HUES64 (cell line): ENCODE measurements around the gene PCDHGA10. TPM values are rescaled to one million over a fixed set of nuclear protein-coding genes. Genes with fewer than 3 reads are reported as not detected.
A peak's percentile ranks its signal among the peaks of the same experiment; 100 is the strongest.
"Not testable (repeated sequence)": the region's sequence is repeated elsewhere in the genome, so short reads cannot be mapped to it uniquely, and the experiment has no call there.

ENCODE experiments used
- H3K27ac ChIP-seq: 2 replicates; pipeline ENCODE4 v1.7.0; 2013; ENCODE audit warnings: low read depth, low read length, inconsistent platforms
- H3K27me3 ChIP-seq: 2 replicates; pipeline ENCODE4 v1.6.1; 2013; ENCODE audit warnings: mild to moderate bottlenecking, low read length; ENCODE audit not compliant: insufficient read depth
- H3K36me3 ChIP-seq: 2 replicates; pipeline ENCODE4 v1.6.1; 2013; ENCODE audit warnings: mild to moderate bottlenecking, low read length; ENCODE audit not compliant: insufficient read depth
- H3K4me1 ChIP-seq: 2 replicates; pipeline ENCODE4 v1.6.1; 2013; ENCODE audit warnings: mild to moderate bottlenecking, low read length, moderate library complexity; ENCODE audit not compliant: insufficient read depth
- H3K4me3 ChIP-seq: 2 replicates; pipeline ENCODE4 v1.5.1; 2013; ENCODE audit warnings: mild to moderate bottlenecking, low read length, moderate library complexity
- H3K9ac ChIP-seq: 2 replicates; pipeline ENCODE4 v1.6.1; 2013; ENCODE audit warnings: mild to moderate bottlenecking, low read depth, low read length
- H3K9me3 ChIP-seq: 2 replicates; pipeline ENCODE4 v1.6.1; 2013; ENCODE audit warnings: low read depth, low read length; ENCODE audit not compliant: insufficient read depth
- WGBS: fragments of 150-250, 120-280 bp; methylation state at CpG from one replicate; pipeline ENCODE4 v1.1.7; 2013; ENCODE audit warnings: missing lambda C conversion rate; 5-methylcytosine and 5-hydroxymethylcytosine counted together
- polyA plus RNA-seq, 2 experiments: library from polyadenylated mRNA; stranded (reverse); fragments of 50-300 nt; gene quantifications; one replicate each; pipeline ENCODE4 v1.2.3, GENCODE V29; 2013

The PCDHGA10 gene
- polyA plus RNA-seq (2013, experiment 1 of 2): 8.2 TPM
- 8.7 TPM for polyA plus RNA-seq (2013, experiment 2 of 2)

GRCh38 chr5:141412854-141413539, at the start of gene PCDHGA10:
Gene PCDHGA10, plus strand, starts transcription at chr5:141412987. Its CDS starts 189 bp downstream, at chr5:141413176.
- peak within 1 kb of the TSS; percentile 71 for H3K9ac ChIP-seq
- 85% methylated on average over 31 of the region's 31 CpGs for WGBS
- peaks cover 10% of the 10 kb centered on the region for H3K27me3 ChIP-seq
- peaks cover 21% of the 10 kb centered on the region; the same call in 1 of the 2 replicates for H3K9me3 ChIP-seq
- no peak within 1 kb of the TSS for H3K27ac ChIP-seq
- peak within 1 kb of the TSS; percentile 77 for H3K4me3 ChIP-seq
- peaks cover 3% of the 10 kb centered on the region; the same call in 1 of the 2 replicates for H3K36me3 ChIP-seq
- H3K4me1 ChIP-seq: no peaks in the 10 kb centered on the region

GRCh38 chr5:141363952-141364660, 48.7 kb upstream of the PCDHGA10 start, which contains the start of gene PCDHGA5:
Gene PCDHGA5, plus strand, starts transcription at chr5:141364162. Its CDS starts 169 bp downstream, at chr5:141364331.
- 97% methylated on average over 33 of the region's 34 CpGs for WGBS
- peaks cover 64% of the 10 kb centered on the region for H3K9me3 ChIP-seq
- no peak within 1 kb of the TSS for H3K4me3 ChIP-seq
- H3K27me3 ChIP-seq: no peaks in the 10 kb centered on the region
- H3K4me1 ChIP-seq: 0 out of 2 replicates have a peak, but pooled peaks cover 6% of the 10 kb centered on the region
- peaks cover 7% of the 10 kb centered on the region; the same call in 1 of the 2 replicates for H3K36me3 ChIP-seq
- H3K27ac ChIP-seq: no peak within 1 kb of the TSS
- H3K9ac ChIP-seq: no peak within 1 kb of the TSS

- no peak overlapping the region for H3K4me3 ChIP-seq
- H3K9me3 ChIP-seq: peaks cover 71% of the 10 kb centered on the region
- H3K36me3 ChIP-seq: 0 out of 2 replicates have a peak, but pooled peaks cover 3% of the 10 kb centered on the region
- 97% methylated on average over 46 of the region's 46 CpGs for WGBS
- H3K9ac ChIP-seq: no peak overlapping the region
- H3K4me1 ChIP-seq: 0 out of 2 replicates have a peak, but pooled peaks cover 6% of the 10 kb centered on the region
- no peak overlapping the region for H3K27ac ChIP-seq
- H3K27me3 ChIP-seq: no peaks in the 10 kb centered on the region
These were observed 46.5 kb upstream of the PCDHGA10 start for GRCh38 chr5:141366016-141366896.

GRCh38 chr5:141369994-141370848, 42.6 kb upstream of the PCDHGA10 start, which contains the start of gene PCDHGB3:
Gene PCDHGB3, plus strand, starts transcription at chr5:141370242. Its CDS starts 153 bp downstream, at chr5:141370395.
- Histone ChIP-seq H3K9ac (no peak within 1 kb of the TSS), H3K9me3 (peaks cover 74% of the 10 kb centered on the region), H3K36me3 (no peaks in the 10 kb centered on the region), H3K27me3 (no peaks in the 10 kb centered on the region), H3K4me3 (no peak within 1 kb of the TSS), H3K4me1 (no peaks in the 10 kb centered on the region), H3K27ac (no peak within 1 kb of the TSS)
- 94% methylated on average over 32 of the region's 32 CpGs for WGBS

- no peaks in the 10 kb centered on the region for H3K36me3 ChIP-seq
- no peak overlapping the region for H3K4me3 ChIP-seq
- H3K27me3 ChIP-seq: no peaks in the 10 kb centered on the region
- no peaks in the 10 kb centered on the region for H3K4me1 ChIP-seq
- WGBS: 96% methylated on average over 69 of the region's 69 CpGs
- peaks cover 68% of the 10 kb centered on the region for H3K9me3 ChIP-seq
- H3K27ac ChIP-seq: no peak overlapping the region
- H3K9ac ChIP-seq: no peak overlapping the region
These were observed 41.0 kb upstream of the PCDHGA10 start for GRCh38 chr5:141371572-141372475.

- peaks cover 67% of the 10 kb centered on the region for H3K9me3 ChIP-seq
- no peaks in the 10 kb centered on the region for H3K36me3 ChIP-seq
- 96% methylated on average over 27 of the region's 27 CpGs for WGBS
- H3K9ac ChIP-seq: no peak within 1 kb of the TSS
- no peaks in the 10 kb centered on the region for H3K27me3 ChIP-seq
- no peaks in the 10 kb centered on the region for H3K4me1 ChIP-seq
- no peak within 1 kb of the TSS for H3K27ac ChIP-seq
- H3K4me3 ChIP-seq: peak within 1 kb of the TSS; percentile 24; the same call in 1 of the 2 replicates
These were observed 39.0 kb upstream of the PCDHGA10 start, which contains the start of gene PCDHGA6 for GRCh38 chr5:141373673-141374317. Gene PCDHGA6, plus strand, starts transcription at chr5:141373891. Its CDS starts 193 bp downstream, at chr5:141374084.

GRCh38 chr5:141374627-141375026, 38.2 kb upstream of the PCDHGA10 start:
- Histone ChIP-seq H3K9me3 (peaks cover 64% of the 10 kb centered on the region), H3K4me1 (no peaks in the 10 kb centered on the region), H3K36me3 (no peaks in the 10 kb centered on the region), H3K27ac (no peak overlapping the region), H3K4me3 (no peak overlapping the region), H3K27me3 (no peaks in the 10 kb centered on the region), H3K9ac (no peak overlapping the region)
- 97% methylated on average over 14 of the region's 14 CpGs for WGBS

GRCh38 chr5:141375444-141376155, 37.2 kb upstream of the PCDHGA10 start:
- H3K27me3 ChIP-seq, H3K36me3 ChIP-seq, H3K4me3 ChIP-seq, H3K4me1 ChIP-seq, H3K27ac ChIP-seq, H3K9ac ChIP-seq: not testable (repeated sequence)
- H3K9me3 ChIP-seq: peaks cover 60% of the 10 kb centered on the region
- 96% methylated on average over 38 of the region's 48 CpGs for WGBS
